Measurements from ENCODE around the gene ZNF45. TPM values are rescaled to one million over a fixed set of nuclear protein-coding genes. Genes with fewer than 3 reads are reported as not detected.
"Not testable (repeated sequence)": the region's sequence is repeated elsewhere in the genome, so short reads cannot be mapped to it uniquely, and the experiment has no call there.

Gene ZNF45
- total RNA-seq, result 10 to 100 TPM; 10.5 to 10.8 TPM

DNA sequence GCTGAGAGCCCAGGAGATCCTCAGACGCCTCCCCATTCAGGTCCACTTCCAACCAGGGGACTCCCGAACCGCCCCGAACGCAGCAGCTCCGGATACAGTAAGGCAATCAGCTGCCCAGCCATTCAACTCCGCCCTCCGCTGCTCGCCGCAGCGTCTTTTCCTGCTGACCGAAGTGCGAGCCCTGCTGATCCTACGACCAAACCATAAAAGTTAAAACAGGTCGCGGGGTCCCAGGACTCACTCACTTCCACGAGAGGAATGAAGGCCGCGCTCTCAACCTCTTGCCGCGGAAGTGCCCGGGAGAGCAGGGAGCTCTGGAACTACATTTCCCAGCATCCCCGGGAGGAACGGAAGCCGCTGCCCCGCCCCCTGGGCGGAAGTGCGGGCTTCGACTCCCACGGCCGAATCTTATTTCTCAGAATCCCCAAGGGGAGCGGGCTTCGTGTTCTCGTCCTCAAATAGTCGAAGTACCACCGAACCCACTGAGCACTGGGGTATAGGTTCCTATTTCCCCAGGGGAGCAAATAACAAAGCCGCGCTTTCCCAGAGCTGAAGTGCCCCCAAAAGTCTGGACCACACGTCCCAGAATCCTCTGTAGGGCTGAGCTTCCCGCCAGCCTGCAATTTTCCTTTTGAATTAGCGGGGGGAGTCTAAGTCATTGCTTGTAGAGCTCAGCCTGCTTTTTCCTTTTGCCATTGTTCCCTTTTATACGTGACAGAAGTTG is at the start of gene ZNF45:
TSS of gene ZNF45 (minus strand) at position 298 of the 724 bp plus-strand sequence. CDS start 13,097 bp downstream, outside the sequence.
- Mint-ChIP-seq H3K36me3 (peaks cover 30 to 59% of the 10 kb centered on the region in 2 donors), H3K9me3 (peaks cover 4 to 26% of the 10 kb centered on the region in 2 donors), H3K27ac (peak within 1 kb of the TSS; percentile 92 to 95)
- peak; percentile 96 to 98 for ATAC-seq
- peak; percentile 84 to 85 for DNase-seq (ENCODE audit: low spot score in 2 of 2)

DNA sequence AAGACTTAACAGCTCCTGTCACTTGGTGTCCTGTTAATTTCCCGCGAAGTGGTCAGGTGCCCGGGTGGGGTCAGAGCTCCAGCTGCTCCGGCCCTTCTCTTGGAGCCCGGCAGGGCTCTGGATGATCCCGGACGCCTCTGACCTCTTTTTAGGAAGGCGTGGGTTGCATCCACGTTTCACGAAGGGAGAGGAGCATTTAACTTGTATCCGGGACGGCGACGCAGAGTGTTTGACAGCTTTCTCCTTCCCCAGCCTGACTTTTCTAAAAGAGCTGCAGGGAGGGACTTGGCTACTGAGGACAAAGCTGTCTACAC is 49.6 kb upstream of the ZNF45 start:
- peaks cover 7 to 20% of the 10 kb centered on the region in 2 donors for H3K9me3 Mint-ChIP-seq
- peak in 1 of 2 donors; percentile 37 for ATAC-seq
- peak overlapping the region; percentile 88 to 95 for H3K27ac Mint-ChIP-seq
- no peak for DNase-seq (ENCODE audit: low spot score in 2 of 2)
- H3K36me3 Mint-ChIP-seq, result peaks cover 14 to 29% of the 10 kb centered on the region in 2 donors

DNA sequence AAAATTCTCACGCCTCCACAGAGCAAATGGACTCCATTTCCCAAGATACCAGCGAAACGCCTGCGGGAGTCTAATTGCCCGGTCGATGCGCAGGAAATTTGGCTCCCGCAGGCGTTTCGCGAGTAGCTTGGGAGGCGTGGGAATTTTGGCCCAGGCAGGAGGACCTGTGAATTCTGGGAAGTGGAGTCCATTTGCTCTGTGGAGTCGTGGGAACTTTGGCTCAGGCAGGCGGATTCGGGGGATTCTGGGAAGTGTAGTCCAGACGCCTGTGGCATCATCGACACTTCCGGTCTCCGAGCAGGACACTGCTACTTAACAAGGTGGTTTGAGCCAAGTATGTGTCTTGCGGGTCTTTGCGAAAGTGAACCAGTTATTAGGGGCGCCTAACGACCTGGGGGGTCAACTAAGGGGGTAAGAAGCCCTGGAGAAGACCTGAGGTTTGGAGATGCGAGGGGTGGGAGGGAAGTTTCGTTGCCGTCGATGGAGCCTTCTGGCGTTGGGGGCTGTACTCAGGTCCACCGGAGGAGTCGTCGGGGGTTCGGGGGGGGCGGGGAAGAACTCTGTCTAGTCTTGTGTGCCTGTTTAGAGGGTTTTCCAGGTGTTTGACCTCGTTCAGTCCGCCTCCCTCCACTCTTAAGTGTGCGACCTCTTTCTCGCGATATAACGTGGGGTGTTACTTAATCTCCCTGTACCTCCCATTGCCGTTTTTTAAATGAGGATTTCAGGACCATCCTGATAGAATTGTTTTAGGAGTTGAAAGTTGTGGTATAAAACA is 49.0 kb upstream of the ZNF45 start, which contains the start of gene ZNF155:
TSS of gene ZNF155 (plus strand) at position 277 of the 775 bp plus-strand sequence. CDS start 4,356 bp downstream, outside the sequence.
- DNase-seq (ENCODE audit: low spot score in 2 of 2) (peak; percentile 57 to 75), ATAC-seq (peak; percentile 97)
- Mint-ChIP-seq H3K9me3 (peaks cover 9 to 15% of the 10 kb centered on the region in 2 donors), H3K36me3 (peaks cover 9 to 23% of the 10 kb centered on the region in 2 donors), H3K27ac (peak within 1 kb of the TSS; percentile 88 to 95)

DNA sequence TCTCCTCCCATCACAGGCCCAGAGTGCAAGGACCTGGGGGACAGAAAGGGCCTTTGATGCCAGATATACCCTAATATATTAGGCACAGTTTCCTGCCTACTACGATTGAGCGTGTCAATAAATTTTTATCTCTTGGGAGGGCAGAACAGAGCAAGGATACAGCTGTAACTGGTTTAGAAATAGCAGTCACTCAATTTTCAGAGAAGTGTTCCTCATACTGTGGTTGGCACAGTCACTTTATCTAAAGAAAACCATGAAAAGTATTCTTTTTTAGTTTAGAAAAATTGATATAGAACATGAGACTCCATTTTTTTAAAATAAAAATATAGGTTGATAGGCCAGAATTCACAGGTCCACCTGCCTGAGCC is 48.4 kb upstream of the ZNF45 start:
- ATAC-seq, result peak in 1 of 2 donors; percentile 11
- DNase-seq (ENCODE audit: low spot score in 2 of 2), result no peak
- Mint-ChIP-seq H3K9me3 (peaks cover 10 to 14% of the 10 kb centered on the region in 2 donors), H3K36me3 (peaks cover 5 to 18% of the 10 kb centered on the region in 2 donors), H3K27ac (peak overlapping the region in 1 of 2 donors; percentile 88)

DNA sequence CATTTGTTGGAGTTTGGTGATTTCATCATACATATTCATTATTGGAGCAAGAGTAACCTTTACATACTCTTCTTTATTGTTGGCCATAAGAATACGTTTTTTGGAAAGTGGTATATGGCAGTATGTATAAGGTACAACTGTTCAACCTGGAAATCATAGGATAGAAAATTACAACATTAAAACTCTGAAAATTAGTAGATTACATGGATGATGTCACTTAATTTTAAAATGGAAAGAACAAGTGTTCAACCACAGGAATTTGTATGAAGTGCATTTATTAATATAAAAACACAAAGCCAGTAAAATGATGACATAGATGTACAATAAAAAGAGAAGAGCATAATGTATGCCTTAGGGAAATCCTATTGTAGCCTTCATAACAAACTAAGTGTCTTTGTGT is 41.6 kb upstream of the ZNF45 start:
- H3K36me3 Mint-ChIP-seq, result peaks cover 15 to 31% of the 10 kb centered on the region in 2 donors
- DNase-seq (ENCODE audit: low spot score in 2 of 2) (no peak), ATAC-seq (no peak)
- peaks cover 26 to 30% of the 10 kb centered on the region in 2 donors for H3K9me3 Mint-ChIP-seq
- no peak overlapping the region for H3K27ac Mint-ChIP-seq

DNA sequence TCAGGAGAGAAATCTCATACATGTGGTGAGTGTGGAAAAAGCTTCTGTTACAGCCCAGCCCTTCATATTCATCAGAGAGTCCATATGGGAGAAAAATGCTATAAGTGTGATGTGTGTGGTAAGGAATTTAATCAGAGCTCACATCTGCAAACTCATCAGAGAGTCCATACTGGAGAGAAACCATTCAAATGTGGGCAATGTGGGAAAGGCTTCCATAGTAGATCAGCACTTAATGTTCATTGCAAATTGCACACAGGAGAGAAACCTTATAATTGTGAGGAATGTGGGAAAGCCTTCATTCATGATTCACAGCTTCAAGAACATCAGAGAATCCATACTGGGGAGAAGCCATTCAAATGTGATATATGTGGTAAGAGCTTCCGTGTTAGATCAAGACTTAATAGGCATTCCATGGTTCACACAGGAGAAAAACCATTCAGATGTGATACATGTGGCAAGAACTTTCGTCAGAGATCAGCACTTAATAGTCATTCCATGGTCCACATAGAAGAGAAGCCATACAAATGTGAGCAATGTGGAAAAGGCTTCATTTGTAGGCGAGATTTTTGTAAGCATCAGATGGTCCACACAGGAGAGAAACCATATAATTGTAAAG is 31.1 kb upstream of the ZNF45 start:
- H3K9me3 Mint-ChIP-seq, result peaks cover 52 to 53% of the 10 kb centered on the region in 2 donors
- no peak overlapping the region for H3K27ac Mint-ChIP-seq
- H3K36me3 Mint-ChIP-seq, result peaks cover 62 to 73% of the 10 kb centered on the region in 2 donors
- DNase-seq (ENCODE audit: low spot score in 2 of 2) (no peak), ATAC-seq (no peak)

DNA sequence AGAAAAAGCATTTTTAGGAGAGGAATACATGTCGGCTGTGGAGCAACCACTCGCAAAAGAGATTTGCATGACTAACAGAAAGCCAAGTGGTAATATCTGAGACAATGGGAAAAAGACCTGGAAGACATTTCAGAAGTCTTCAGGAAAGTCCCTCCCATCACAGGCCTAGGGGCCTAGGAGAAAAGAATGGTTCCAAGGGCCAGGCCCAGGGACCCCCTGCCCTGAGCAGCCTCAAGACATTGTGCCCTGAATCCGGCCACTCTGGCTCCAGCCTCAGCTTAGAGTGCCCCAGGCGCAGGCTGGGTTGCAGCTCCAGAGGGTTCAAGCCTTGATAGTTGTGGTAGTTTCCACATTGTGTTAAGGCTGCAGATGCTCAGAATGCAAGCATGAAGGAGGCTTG is 25.3 kb upstream of the ZNF45 start:
- Mint-ChIP-seq H3K27ac (no peak overlapping the region), H3K9me3 (peaks cover 21 to 34% of the 10 kb centered on the region in 2 donors), H3K36me3 (peaks cover 27 to 46% of the 10 kb centered on the region in 2 donors)
- ATAC-seq, result no peak
- DNase-seq (ENCODE audit: low spot score in 2 of 2), result no peak

DNA sequence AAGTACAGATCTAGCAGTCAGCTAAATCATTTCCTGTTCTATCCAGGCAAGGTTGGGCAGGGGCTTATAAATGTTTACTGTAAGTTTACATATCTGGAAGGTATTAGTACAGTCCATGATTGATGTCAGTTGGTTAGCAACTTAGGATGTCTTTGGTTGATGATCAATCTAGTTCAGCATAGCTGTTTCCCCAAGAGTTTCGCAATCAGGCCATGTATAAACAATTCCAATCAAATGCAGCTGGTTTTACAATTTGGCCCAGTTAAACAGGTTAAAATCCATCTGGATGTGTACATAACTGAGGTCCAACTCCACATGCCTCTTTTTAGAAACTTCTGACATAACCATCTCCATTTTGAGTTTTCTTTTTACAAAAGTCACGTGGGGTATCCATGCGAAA is 22.8 kb upstream of the ZNF45 start:
- ATAC-seq (no peak), DNase-seq (ENCODE audit: low spot score in 2 of 2) (no peak)
- Mint-ChIP-seq H3K9me3 (peaks cover 10 to 23% of the 10 kb centered on the region in 2 donors), H3K27ac (no peak overlapping the region), H3K36me3 (peaks cover 26 to 32% of the 10 kb centered on the region in 2 donors)

DNA sequence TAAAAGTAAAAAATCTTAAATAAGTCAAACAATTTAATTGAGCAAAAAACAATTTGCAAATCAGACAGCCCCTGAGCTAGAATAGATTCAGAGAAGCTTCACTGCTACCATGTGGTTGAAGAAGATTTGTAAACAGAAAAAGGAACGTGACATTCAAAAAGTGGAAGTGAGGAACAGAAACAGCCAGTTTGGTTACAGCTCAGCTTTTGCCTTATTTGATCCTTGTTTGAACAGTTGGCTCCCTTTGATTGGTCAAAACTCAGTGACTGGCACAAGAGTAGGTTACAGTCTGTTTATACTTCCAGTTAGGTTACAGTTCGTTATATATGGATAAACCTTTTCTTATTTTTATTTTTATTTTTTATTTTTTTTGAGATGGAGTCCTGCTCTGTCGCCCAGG is 21.7 kb upstream of the ZNF45 start:
- no peak overlapping the region for H3K27ac Mint-ChIP-seq
- peaks cover 20 to 31% of the 10 kb centered on the region in 2 donors for H3K36me3 Mint-ChIP-seq
- DNase-seq (ENCODE audit: low spot score in 2 of 2) (no peak), ATAC-seq (no peak)
- peaks cover 10 to 22% of the 10 kb centered on the region in 2 donors for H3K9me3 Mint-ChIP-seq

DNA sequence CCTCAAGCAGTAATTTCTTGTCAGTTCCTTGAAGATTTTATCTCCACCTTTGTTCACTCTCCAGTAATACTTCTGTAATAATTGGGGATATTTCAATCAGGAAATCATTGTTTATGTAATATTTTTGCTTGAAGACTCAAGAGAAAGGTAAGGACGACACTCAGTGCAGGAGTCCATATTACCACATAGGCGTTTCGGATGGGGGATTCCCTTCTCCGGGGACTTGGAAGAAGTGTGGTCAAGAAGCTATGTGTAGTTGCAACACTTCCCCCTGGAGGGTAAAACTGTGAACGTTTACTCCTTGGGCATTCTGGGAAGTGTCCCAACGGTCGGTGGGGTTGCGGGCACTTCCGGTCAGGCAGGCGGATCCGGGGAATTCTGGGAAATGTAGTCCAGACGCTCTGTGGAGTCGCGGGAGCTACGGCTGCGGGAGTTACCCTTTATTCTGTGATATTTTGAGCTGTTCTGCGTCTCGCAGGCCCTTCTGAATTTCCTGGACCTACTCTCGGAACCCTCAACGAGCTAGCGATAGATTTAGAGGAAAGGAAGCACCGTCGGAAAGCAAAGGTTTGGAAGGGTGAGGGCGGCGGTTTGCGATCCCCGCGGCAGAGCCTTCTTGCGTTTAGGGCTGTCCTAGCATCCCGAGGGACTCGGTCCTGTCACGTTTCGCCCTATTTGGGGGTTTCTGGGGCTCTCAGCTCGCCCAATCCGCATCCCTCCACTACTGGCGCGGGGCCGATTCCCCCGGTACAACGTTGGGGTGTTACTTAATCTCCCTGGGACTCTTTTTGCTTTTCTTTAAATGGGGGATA is 16.0 kb upstream of the ZNF45 start, which contains the start of gene ZNF221:
TSS of gene ZNF221 (plus strand) at position 395 of the 812 bp plus-strand sequence. CDS start 11,499 bp downstream, outside the sequence.
- DNase-seq (ENCODE audit: low spot score in 2 of 2) (peak; percentile 60 to 83), ATAC-seq (peak; percentile 94 to 97)
- peak within 1 kb of the TSS; percentile 31 to 87 for H3K27ac Mint-ChIP-seq
- peaks cover 49 to 52% of the 10 kb centered on the region in 2 donors for H3K36me3 Mint-ChIP-seq
- peaks cover 35 to 46% of the 10 kb centered on the region in 2 donors for H3K9me3 Mint-ChIP-seq

DNA sequence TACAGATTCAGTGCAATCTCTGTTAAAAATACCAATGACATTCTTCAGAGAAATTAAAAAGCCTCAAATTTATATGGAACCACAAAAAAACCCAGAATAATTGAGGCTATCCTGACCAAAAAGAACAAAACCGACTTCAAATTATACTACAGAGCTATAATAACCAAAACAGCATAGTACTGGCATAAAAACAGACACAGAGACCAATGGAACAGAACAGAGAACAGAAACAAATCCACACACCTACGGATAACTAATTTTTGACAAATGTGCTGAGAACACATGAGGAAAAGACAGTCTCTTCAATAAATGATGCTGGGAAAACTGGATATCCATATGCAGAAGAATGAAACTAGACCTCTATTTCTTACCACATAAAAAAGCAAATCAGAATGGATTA is 14.7 kb upstream of the ZNF45 start:
- Mint-ChIP-seq H3K36me3 (peaks cover 45 to 47% of the 10 kb centered on the region in 2 donors), H3K9me3 (peaks cover 38 to 46% of the 10 kb centered on the region in 2 donors)
- DNase-seq (ENCODE audit: low spot score in 2 of 2); H3K27ac Mint-ChIP-seq; ATAC-seq: not testable (repeated sequence)

DNA sequence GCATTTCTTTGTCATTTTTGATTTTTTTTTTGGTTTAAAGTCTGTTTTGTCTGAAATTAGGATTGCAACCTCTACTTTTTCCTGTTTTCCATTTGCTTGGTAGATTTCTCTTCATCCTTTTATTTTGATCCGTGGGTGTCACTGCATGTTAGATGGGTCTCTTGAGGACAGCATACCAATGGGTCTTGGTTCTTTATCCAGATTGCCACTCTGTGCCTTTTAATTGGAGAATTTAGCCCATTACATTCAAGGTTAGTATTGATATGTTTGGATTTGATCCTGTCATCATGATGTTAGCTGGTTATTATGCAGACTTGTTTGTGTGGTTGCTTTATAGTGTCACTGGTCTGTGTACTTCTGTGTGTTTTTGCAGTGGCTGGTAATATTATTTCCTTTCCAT is 12.3 kb upstream of the ZNF45 start:
- Mint-ChIP-seq H3K9me3 (peaks cover 38 to 44% of the 10 kb centered on the region in 2 donors), H3K36me3 (peaks cover 45 to 47% of the 10 kb centered on the region in 2 donors)
- ATAC-seq; H3K27ac Mint-ChIP-seq; DNase-seq (ENCODE audit: low spot score in 2 of 2): not testable (repeated sequence)

DNA sequence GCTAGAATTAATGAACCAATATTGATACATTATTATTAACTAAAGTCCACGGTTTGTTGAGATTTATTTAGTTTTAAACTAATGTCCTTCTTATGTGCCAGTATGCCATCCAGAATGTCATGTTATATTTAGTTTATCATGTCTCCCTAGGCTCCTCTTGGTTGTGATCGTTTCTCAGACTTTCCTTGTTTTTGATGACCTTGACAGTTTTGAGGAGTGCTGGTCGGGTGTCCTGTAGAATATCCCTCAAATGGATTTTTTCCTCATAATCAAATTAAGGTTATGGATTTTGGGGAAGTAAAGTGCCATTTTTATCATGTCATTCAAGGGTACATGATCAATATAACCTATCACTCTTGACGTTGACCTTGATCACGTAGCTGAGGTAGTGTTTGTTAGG is 6.1 kb upstream of the ZNF45 start:
- peaks cover 5 to 20% of the 10 kb centered on the region in 2 donors for H3K36me3 Mint-ChIP-seq
- H3K9me3 Mint-ChIP-seq, result peaks cover 13 to 31% of the 10 kb centered on the region in 2 donors
- no peak overlapping the region for H3K27ac Mint-ChIP-seq
- no peak for DNase-seq (ENCODE audit: low spot score in 2 of 2)
- ATAC-seq, result no peak

DNA sequence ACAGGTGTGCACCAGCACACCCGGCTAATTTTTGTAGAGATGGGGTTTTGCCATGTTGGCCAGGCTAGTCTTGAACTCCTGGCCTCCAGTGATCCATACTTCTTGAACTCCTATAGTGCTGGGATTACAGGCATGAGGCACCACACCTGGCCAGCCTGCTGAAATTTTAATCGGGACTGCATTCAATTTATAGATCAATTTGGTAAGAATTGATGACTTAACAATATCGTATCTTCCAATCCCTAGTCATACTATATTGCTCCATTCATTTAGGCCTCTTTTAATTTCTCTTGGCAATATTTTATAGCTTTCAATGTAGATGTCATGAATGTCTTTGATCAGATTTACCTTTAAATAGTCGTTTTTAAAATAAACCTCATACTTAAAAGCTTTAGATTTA is 5.6 kb upstream of the ZNF45 start:
- peaks cover 9 to 31% of the 10 kb centered on the region in 2 donors for H3K9me3 Mint-ChIP-seq
- no peak overlapping the region for H3K27ac Mint-ChIP-seq
- DNase-seq (ENCODE audit: low spot score in 2 of 2) (no peak), ATAC-seq (no peak)
- H3K36me3 Mint-ChIP-seq, result peaks cover under 1 to 21% of the 10 kb centered on the region in 2 donors

DNA sequence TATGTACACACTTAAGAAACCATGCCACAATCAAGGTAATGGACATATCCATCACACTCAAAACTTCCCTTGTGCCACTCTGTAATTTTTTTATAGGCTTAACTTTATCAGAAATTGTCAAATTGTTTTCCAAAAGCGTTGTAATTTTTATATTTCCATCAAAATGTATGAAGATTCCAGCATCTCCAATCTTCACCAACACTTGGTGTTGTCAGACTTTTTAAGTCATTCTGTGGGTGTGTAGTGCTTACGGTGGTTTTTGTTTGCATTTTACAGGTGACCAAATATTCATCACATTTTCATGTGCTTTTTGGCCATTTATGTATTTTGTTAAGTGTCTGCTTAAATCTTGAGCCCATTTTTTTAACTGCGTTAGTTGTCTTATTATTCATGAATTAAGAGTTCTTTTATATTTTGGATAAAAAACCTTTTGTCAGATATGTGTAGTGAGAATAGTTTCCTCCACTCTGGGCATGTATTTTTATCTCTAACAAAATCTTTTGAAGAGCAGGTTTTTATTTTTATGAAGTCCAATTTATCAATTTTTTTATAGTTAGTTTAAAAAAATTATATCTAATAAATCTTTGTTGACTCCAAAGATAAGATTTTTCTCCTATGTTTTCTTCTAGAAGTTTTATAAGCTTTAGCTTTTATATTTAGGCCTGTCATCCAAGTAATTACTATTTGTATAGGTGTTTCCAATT is 4.6 kb upstream of the ZNF45 start:
- H3K36me3 Mint-ChIP-seq, result peaks cover 8 to 27% of the 10 kb centered on the region in 2 donors
- no peak overlapping the region for H3K27ac Mint-ChIP-seq
- peaks cover 9 to 31% of the 10 kb centered on the region in 2 donors for H3K9me3 Mint-ChIP-seq
- no peak for ATAC-seq
- DNase-seq (ENCODE audit: low spot score in 2 of 2), result no peak

Measured in activated naive CD4-positive, alpha-beta T cell treated with anti-CD3 and anti-CD28 coated beads, Interleukin-2, amount 50 U/mL, for 72 hours (primary cell).